K562 (cell line): ENCODE measurements around the gene HKDC1. TPM values are rescaled to one million over a fixed set of nuclear protein-coding genes. Genes with fewer than 3 reads are reported as not detected.

Source experiments
- ATAC-seq: fragments of 200-7000 bp; cut with Tn5 transposase; 3 replicates; pipeline ENCODE4 v1.9.1; 2020; ENCODE audit warnings: moderate library complexity
- BruUV-seq: library from RNA; stranded (reverse); fragments of 400-500 nt; replicated peaks from 2 replicates; lab custom pipeline; 2021; lab: Mats Ljungman, UMichigan
- CTCF ChIA-PET: fragments of 300-600 bp; formaldehyde crosslinking; extraction: SDS; loops from one replicate; lab custom pipeline; 2021; ENCODE audit warnings: low intra/inter-chr PET ratio; lab: Yijun Ruan, JAX
- POLR2A ChIA-PET: fragments of 300-600, 350-650 bp; sonication (Branson Sonifier 250); formaldehyde crosslinking; extraction: SDS; loops from one replicate; lab custom pipeline; 2021; ENCODE audit warnings: antibody characterized with exemption, inconsistent platforms; lab: Yijun Ruan, JAX
- DNase-seq, 4 experiments: peaks; one replicate each; pipeline versions ENCODE4 v3.0.0 to v3.0.0-alpha.2; 2011 to 2018; ENCODE audit warnings: low spot score in 3 of 4, mixed read lengths in 3 of 4; ENCODE audit errors: extremely low read depth in 1 of 4
- FAIRE-seq: peaks from 2 replicates; lab custom pipeline; 2011; peaks lifted over from hg19 to GRCh38; lab: Jason Lieb, UNC
- H2AFZ ChIP-seq: 2 replicates; pipeline ENCODE4 v1.6.0; 2011; ENCODE audit warnings: low read depth, low read length, control low read depth, inconsistent platforms
- H3K27ac ChIP-seq: fragments of 200-600 bp; 3 replicates; pipeline ENCODE4 v1.8.0; 2011; ENCODE audit warnings: low read depth, mild to moderate bottlenecking, control low read depth, inconsistent platforms, low read length, moderate library complexity, mixed read lengths; ENCODE audit errors: extremely low read depth
- H3K27me3 ChIP-seq, 2 experiments: fragments of 300-600 bp in 1 of 2; 2 replicates in 1 of 2; 3 replicates in 1 of 2; pipeline versions ENCODE4 v1.6.0 to v1.8.0; 2011; ENCODE audit warnings: inconsistent platforms in 2 of 2, low read length in 2 of 2, mild to moderate bottlenecking in 1 of 2, mixed read lengths in 1 of 2, moderate library complexity in 1 of 2; ENCODE audit not compliant: control insufficient read depth in 2 of 2, insufficient read depth in 2 of 2
- H3K36me3 ChIP-seq: fragments of 300-600 bp; 3 replicates; pipeline ENCODE4 v1.8.0; 2011; ENCODE audit warnings: mild to moderate bottlenecking, low read length, inconsistent platforms; ENCODE audit not compliant: control insufficient read depth, insufficient read depth
- H3K4me1 ChIP-seq, 2 experiments: fragments of 200-600 bp in 1 of 2; replicated peaks in 1 of 2; 2 replicates in 1 of 2; 3 replicates in 1 of 2; pipeline versions ENCODE4 v1.5.1 to v1.8.0; 2011; ENCODE audit warnings: inconsistent platforms in 2 of 2, low read length in 2 of 2, mild to moderate bottlenecking in 1 of 2, mixed read lengths in 1 of 2, moderate library complexity in 1 of 2; ENCODE audit not compliant: control insufficient read depth in 2 of 2, insufficient read depth in 2 of 2
- H3K4me2 ChIP-seq: 2 replicates; pipeline ENCODE4 v1.6.1; 2011; ENCODE audit warnings: low read length, control low read depth, inconsistent platforms, mixed read lengths; ENCODE audit not compliant: insufficient read depth
- H3K4me3 ChIP-seq: fragments of 200-600 bp; sonication (generic), shearing (Covaris generic); 2 replicates; pipeline ENCODE4 v1.5.1; 2016; ENCODE audit warnings: control low read depth, inconsistent platforms
- H3K79me2 ChIP-seq: fragments of 200-600 bp; 3 replicates; pipeline ENCODE4 v1.8.0; 2011; ENCODE audit warnings: low read length, inconsistent platforms; ENCODE audit not compliant: control insufficient read depth, insufficient read depth
- H3K9ac ChIP-seq, 2 experiments: 2 replicates each; pipeline versions ENCODE4 v1.6.0 to v1.6.1; 2011; ENCODE audit warnings: low read depth in 2 of 2, low read length in 2 of 2, control low read depth in 1 of 2, inconsistent platforms in 1 of 2, mild to moderate bottlenecking in 1 of 2, mixed read lengths in 1 of 2; ENCODE audit not compliant: insufficient read depth in 1 of 2
- H3K9me1 ChIP-seq: one replicate; pipeline ENCODE4 v1.6.0; 2011; ENCODE audit warnings: inconsistent platforms, mild to moderate bottlenecking, low read length, moderate library complexity; ENCODE audit not compliant: control insufficient read depth, insufficient read depth
- H3K9me3 ChIP-seq: replicated peaks from 2 replicates; pipeline ENCODE4 v1.5.1; 2011; ENCODE audit warnings: low read depth, low read length, inconsistent platforms; ENCODE audit not compliant: control insufficient read depth, insufficient read depth
- H4K20me1 ChIP-seq: replicated peaks from 2 replicates; pipeline ENCODE4 v1.6.1; 2011; ENCODE audit warnings: low read length, inconsistent platforms, mixed read lengths; ENCODE audit not compliant: control insufficient read depth, insufficient read depth
- C11orf30 ChIP-seq: fragments of 450-650 bp; IDR thresholded peaks from 2 replicates; pipeline ENCODE4 v1.6.1; 2016; ENCODE audit warnings: low read depth, mild to moderate bottlenecking
- ESRRB ChIP-seq: fragments of 250-450 bp; sonication (Bioruptor Pico); IDR thresholded peaks from 2 replicates; pipeline ENCODE4 v1.5.0; 2020; ENCODE audit warnings: mild to moderate bottlenecking, moderate library complexity, borderline replicate concordance
- HMGXB4 ChIP-seq: sonication (generic); formaldehyde crosslinking; IDR thresholded peaks from 2 replicates; pipeline ENCODE4 v1.8.1; 2023; ENCODE audit warnings: mild to moderate bottlenecking, missing genetic modification reagents
- MAZ ChIP-seq, 2 experiments: fragments of 450-650 bp in 1 of 2; sonication (generic) in 1 of 2; formaldehyde crosslinking; IDR thresholded peaks in 1 of 2; conservative IDR thresholded peaks in 1 of 2; 2 replicates each; pipeline versions ENCODE4 v1.4.0 to v1.5.0; 2020; ENCODE audit warnings: mild to moderate bottlenecking in 1 of 2, missing genetic modification reagents in 1 of 2
- SRSF9 ChIP-seq: fragments of 200-400 bp; formaldehyde crosslinking; IDR thresholded peaks from 2 replicates; pipeline ENCODE4 v1.6.1; 2017; ENCODE audit warnings: low read depth, low read length, borderline replicate concordance
- ZNF146 ChIP-seq: IDR thresholded peaks from one replicate; pipeline ENCODE4 v1.6.1; 2018; ENCODE audit warnings: missing compliant biosample characterization; ENCODE audit not compliant: unreplicated experiment
- WGBS: fragments of 100-300 bp; shearing (Covaris generic); methylation state at CpG from one replicate; pipeline ENCODE4 v1.1.6; 2016; ENCODE audit warnings: low coverage, mixed read lengths; ENCODE audit not compliant: insufficient coverage; ENCODE audit errors: missing lambda C conversion rate; 5-methylcytosine and 5-hydroxymethylcytosine counted together
- in situ Hi-C: fragments of 300-500 bp; cut with MboI; formaldehyde crosslinking; loops from 4 replicates; pipeline ENCODE4 v1.15.0; 2018; ENCODE audit warnings: inconsistent platforms, mixed read lengths
- intact Hi-C: fragments of 100-400 bp; cut with micrococcal nuclease; formaldehyde crosslinking; loops from 2 replicates; pipeline ENCODE4 v1.14.2; 2022
- polyA plus RNA-seq, 8 experiments: library from polyadenylated mRNA; depleted of rRNA in 4 of 8; stranded (reverse) in 5 of 8; unstranded in 3 of 8; fragments of >200 nt; fragmentation: Nextera tagmentation in 2 of 8; fragmentation: Illumina TruSeq in 1 of 8; extraction: Ambion mirVana in 2 of 8; extraction: Trizol in 1 of 8; gene quantifications; 2 replicates each; pipeline versions ENCODE4 v1.2.1 to v1.2.3, GENCODE V29; 2011 to 2014; ENCODE audit warnings: inconsistent platforms in 1 of 8, missing spikeins in 1 of 8
- total RNA-seq, 7 experiments: library from RNA; depleted of rRNA in 6 of 7; stranded (reverse); fragments of >200 nt in 6 of 7; fragmentation: Illumina TruSeq in 2 of 7; extraction: Trizol in 2 of 7; gene quantifications; 2 replicates each; pipeline versions ENCODE4 v1.2.1 to v1.2.3, GENCODE V29; 2011 to 2021; ENCODE audit warnings: low replicate concordance in 1 of 7

Gene HKDC1
- total and polyA plus RNA-seq, 9 of the 15 experiments (the other 6 are each of a cell fraction or from before 2014, with no cell fraction given): 0.04 to 0.22 (median 0.11) TPM; not detected in 5

- TF ChIP-seq MAZ (CRISPR knock-in tag; conservative IDR thresholded peaks at IDR 0.05 in 1 of 2, IDR thresholded peaks at IDR 0.05 in 1 of 2): 0 out of 4 replicates have a peak, but pooled peaks of 1 of the 2 experiments have one; percentile 1
- TF ChIP-seq SRSF9: no peak
- TF ChIP-seq C11orf30: peak; percentile 94
- no peak for TF ChIP-seq ESRRB (CRISPR knock-in tag)
These were observed 5.4 kb upstream of the HKDC1 start (continued) for GRCh38 chr10:69214666-69215131.

DNA sequence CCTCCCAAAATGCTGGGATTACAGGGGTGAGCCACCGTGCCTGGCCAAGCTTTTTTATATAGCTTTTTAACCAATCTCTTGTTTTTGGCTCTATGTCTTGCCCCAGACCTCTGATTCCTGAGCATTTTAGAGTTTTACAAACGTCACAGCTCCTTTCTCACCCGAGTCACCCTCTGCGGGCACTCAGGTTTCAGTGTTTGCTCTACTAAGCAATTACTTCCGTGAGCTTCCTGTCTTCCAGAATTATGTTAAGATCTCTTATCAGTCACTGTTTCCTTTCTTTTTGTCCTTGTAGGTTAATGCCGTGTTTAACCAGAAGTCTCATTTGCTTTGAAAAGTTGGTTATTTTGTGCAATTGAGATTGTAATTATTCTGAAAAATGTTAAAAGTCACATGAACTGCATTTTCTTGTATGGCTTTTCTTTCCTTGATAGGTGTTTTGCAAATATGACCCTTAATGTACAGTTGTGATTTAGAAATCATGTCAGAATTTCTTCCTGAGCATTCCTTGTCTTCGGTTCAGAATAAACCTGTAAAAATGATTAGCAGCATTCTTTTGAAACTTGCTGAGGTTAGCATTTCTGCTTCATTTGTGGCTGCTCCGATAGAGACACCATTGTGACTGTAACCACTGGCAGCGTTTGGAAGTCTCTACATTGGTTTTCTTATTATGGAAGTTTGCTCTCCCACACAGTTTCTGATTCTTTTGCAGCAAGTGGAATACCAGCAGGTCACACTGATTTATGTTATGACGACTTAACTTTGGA, 4.5 kb upstream of the HKDC1 start:
- Histone ChIP-seq H3K27me3 (no peaks in the 10 kb centered on the region), H3K79me2 (no peaks in the 10 kb centered on the region), H3K9ac (no peak overlapping the region), H3K9me1 (no peaks in the 10 kb centered on the region), H3K27ac (no peak overlapping the region), H2AFZ (peak overlapping the region; percentile 56), H3K36me3 (no peaks in the 10 kb centered on the region), H4K20me1 (no peaks in the 10 kb centered on the region), H3K4me3 (no peak overlapping the region), H3K9me3 (no peaks in the 10 kb centered on the region), H3K4me1 (peaks cover 3 to 44% of the 10 kb centered on the region in 2 experiments), H3K4me2 (no peak overlapping the region)
- ChIA-PET POLR2A (interaction anchor here (1.2 kb wide), 1 partner anchor 11 kb away, joined by 5 read pairs; no protein-coding TSS in a partner anchor), CTCF (interaction anchor here (0.7 kb wide), 1 partner anchor 10 kb away, joined by 3 read pairs; no protein-coding TSS in a partner anchor)
- FAIRE-seq: no peak
- WGBS: 21% methylated on average over 10 of the region's 10 CpGs
- ATAC-seq: no peak
- intact Hi-C loops (loop anchor here (2.0 to 5.0 kb wide), 2 partner anchors 93 to 123 kb away; partner anchors contain the start of gene VPS26A), in situ Hi-C loops (no loop called here)
- DNase-seq: peak in 1 of 4 experiments; percentile 25
- BruUV-seq: no TSS peak
- TF ChIP-seq ZNF146 (CRISPR knock-in tag) (no peak), HMGXB4 (CRISPR knock-in tag) (no peak)
